Measurements from ENCODE around the gene TMEM106C.

- TF ChIP-seq CTCF (conservative IDR thresholded peaks at IDR 0.05; ENCODE audit: low read depth, low read length) (no peak), POLR2A (IDR thresholded peaks at IDR 0.05; ENCODE audit: low read depth, low read length) (no peak), RAD21 (IDR thresholded peaks at IDR 0.05; ENCODE audit: low read length) (no peak), CEBPB (IDR thresholded peaks at IDR 0.05; ENCODE audit: low read depth, low read length) (no peak), USF2 (IDR thresholded peaks at IDR 0.05; ENCODE audit: low read depth, low read length) (no peak)
These were observed 16.1 kb upstream of the TMEM106C start for GRCh38 chr12:47947341-47947740.

All from IMR-90 (cell line).